Lung (tissue), 12 donors: ENCODE measurements around the gene DYNC1I2. TPM values are rescaled to one million over a fixed set of nuclear protein-coding genes. Genes with fewer than 3 reads are reported as not detected.

Source experiments
- ATAC-seq: fragments of 200-7000 bp; cut with Tn5 transposase; one replicate; pipeline ENCODE4 v1.9.1; 2020; ENCODE audit warnings: moderate number of reproducible peaks; ENCODE audit not compliant: insufficient read depth, low FRiP score
- DNase-seq, 3 donors: peaks; one replicate each; pipeline ENCODE4 v3.0.0-alpha.2; 2013 to 2017
- H3K27ac ChIP-seq, 2 donors: one replicate each; pipeline ENCODE4 v1.5.1; 2013; ENCODE audit warnings: mild to moderate bottlenecking in 2 of 2, moderate library complexity in 2 of 2, control low read depth in 1 of 2, inconsistent platforms in 1 of 2, low read depth in 1 of 2, low read length in 1 of 2
- H3K27me3 ChIP-seq, 3 donors: one replicate each; pipeline ENCODE4 v1.5.1; 2013; ENCODE audit warnings: low read length in 2 of 3; ENCODE audit not compliant: control insufficient read depth in 3 of 3, insufficient read depth in 3 of 3
- H3K36me3 ChIP-seq, 4 donors: one replicate each; pipeline ENCODE4 v1.5.1; 2013; ENCODE audit warnings: low read length in 4 of 4, mild to moderate bottlenecking in 1 of 4, moderate library complexity in 1 of 4; ENCODE audit not compliant: control insufficient read depth in 4 of 4, insufficient read depth in 4 of 4
- H3K4me1 ChIP-seq, 5 donors: one replicate each; pipeline ENCODE4 v1.5.1; 2013; ENCODE audit warnings: low read length in 5 of 5, mild to moderate bottlenecking in 2 of 5, moderate library complexity in 1 of 5; ENCODE audit not compliant: control insufficient read depth in 5 of 5, insufficient read depth in 5 of 5
- H3K4me3 ChIP-seq: one replicate; pipeline ENCODE4 v1.5.1; 2013; ENCODE audit warnings: mild to moderate bottlenecking, control low read depth, moderate library complexity
- H3K9ac ChIP-seq, 2 donors: one replicate each; pipeline ENCODE4 v1.5.1; 2013; ENCODE audit warnings: low read length in 2 of 2, control low read depth in 1 of 2; ENCODE audit not compliant: insufficient read depth in 1 of 2
- H3K9me3 ChIP-seq, 4 donors: one replicate each; pipeline ENCODE4 v1.5.1; 2013; ENCODE audit warnings: low read length in 3 of 4, mild to moderate bottlenecking in 1 of 4, moderate library complexity in 1 of 4; ENCODE audit not compliant: control insufficient read depth in 4 of 4, insufficient read depth in 3 of 4
- WGBS, 2 donors: extraction: QIAGEN DNeasy Blood & Tissue Kit; methylation state at CpG; one replicate each; pipeline ENCODE4 v1.1.7; 2013; 5-methylcytosine and 5-hydroxymethylcytosine counted together
- polyA plus RNA-seq, 2 donors: library from polyadenylated mRNA; stranded (reverse); fragments of 200-250 nt; gene quantifications; one replicate each; pipeline ENCODE4 v1.2.1, GENCODE V29; 2013
- total RNA-seq, 2 donors: library from RNA; depleted of rRNA in 1 of 2; stranded (reverse); fragments of >200 nt in 1 of 2; gene quantifications; one replicate each; pipeline ENCODE4 v1.2.1, GENCODE V29; 2014 to 2021
- TF ChIP-seq, protein P1 (sequence below): IDR thresholded peaks from 2 replicates; pipeline ENCODE4 v1.5.1; 2012; ENCODE audit warnings: mild to moderate bottlenecking; ENCODE audit errors: control extremely low read depth, extremely low read depth
- donor health status: control.
- donor health status: control.
- donor health status: Bipolar disorder and iron deficiency.
- donor health status: healthy.
- donor health status: DM: yes; HTN: yes; CAD: no.

DYNC1I2 gene
- total and polyA plus RNA-seq, 4 donors, result 47.1 to 190 (median 72.2) TPM

DNA sequence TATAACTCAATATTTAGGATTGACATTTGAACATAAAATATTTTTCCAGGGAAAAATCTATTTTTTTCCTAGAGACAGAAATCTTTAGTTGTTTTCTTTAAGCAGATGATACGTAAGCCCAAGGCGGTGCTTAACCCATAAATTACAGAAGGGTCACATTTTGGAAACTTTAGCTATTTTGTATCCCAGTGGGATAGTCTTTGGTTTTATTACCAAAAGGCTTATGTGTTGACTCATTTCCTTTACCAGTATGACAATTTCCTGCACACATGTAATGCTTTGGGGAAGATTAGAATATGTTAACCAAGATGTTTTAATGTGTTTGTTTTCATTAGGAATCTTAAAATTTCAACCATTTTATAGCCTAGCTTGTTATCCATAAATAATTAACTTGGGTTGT is 24.8 kb downstream of the DYNC1I2 start:
- H3K4me3 ChIP-seq, result no peak overlapping the region
- no peak overlapping the region for H3K27ac ChIP-seq
- no peaks in the 10 kb centered on the region for H3K27me3 ChIP-seq
- no peaks in the 10 kb centered on the region for H3K9me3 ChIP-seq
- TF ChIP-seq, protein P1, sequence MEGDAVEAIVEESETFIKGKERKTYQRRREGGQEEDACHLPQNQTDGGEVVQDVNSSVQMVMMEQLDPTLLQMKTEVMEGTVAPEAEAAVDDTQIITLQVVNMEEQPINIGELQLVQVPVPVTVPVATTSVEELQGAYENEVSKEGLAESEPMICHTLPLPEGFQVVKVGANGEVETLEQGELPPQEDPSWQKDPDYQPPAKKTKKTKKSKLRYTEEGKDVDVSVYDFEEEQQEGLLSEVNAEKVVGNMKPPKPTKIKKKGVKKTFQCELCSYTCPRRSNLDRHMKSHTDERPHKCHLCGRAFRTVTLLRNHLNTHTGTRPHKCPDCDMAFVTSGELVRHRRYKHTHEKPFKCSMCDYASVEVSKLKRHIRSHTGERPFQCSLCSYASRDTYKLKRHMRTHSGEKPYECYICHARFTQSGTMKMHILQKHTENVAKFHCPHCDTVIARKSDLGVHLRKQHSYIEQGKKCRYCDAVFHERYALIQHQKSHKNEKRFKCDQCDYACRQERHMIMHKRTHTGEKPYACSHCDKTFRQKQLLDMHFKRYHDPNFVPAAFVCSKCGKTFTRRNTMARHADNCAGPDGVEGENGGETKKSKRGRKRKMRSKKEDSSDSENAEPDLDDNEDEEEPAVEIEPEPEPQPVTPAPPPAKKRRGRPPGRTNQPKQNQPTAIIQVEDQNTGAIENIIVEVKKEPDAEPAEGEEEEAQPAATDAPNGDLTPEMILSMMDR, result no peak
- DNase-seq, result no peak
- H3K36me3 ChIP-seq, result peaks cover 3 to 9% (median 5%) of the 10 kb centered on the region in 4 donors
- no peak for ATAC-seq
- H3K4me1 ChIP-seq, result no peaks in the 10 kb centered on the region
- 71 to 77% methylated on average over 2 of the region's 2 CpGs for WGBS, 2 donors
- H3K9ac ChIP-seq, result no peak overlapping the region

- no peak overlapping the region for H3K27ac ChIP-seq
- no peaks in the 10 kb centered on the region for H3K4me1 ChIP-seq
- no peaks in the 10 kb centered on the region for H3K9me3 ChIP-seq
- no peak for ATAC-seq
- peaks cover 2 to 22% (median 9%) of the 10 kb centered on the region in 4 donors for H3K36me3 ChIP-seq
- TF ChIP-seq, protein P1, result no peak
- H3K9ac ChIP-seq, result no peak overlapping the region
- no peak overlapping the region for H3K4me3 ChIP-seq
- no peaks in the 10 kb centered on the region for H3K27me3 ChIP-seq
- no peak for DNase-seq
- WGBS, 2 donors, result 91 to 94% methylated on average over 4 of the region's 4 CpGs
Observed at GRCh38 chr2:171718720-171719119, 31.5 kb downstream of the DYNC1I2 start.

DNA sequence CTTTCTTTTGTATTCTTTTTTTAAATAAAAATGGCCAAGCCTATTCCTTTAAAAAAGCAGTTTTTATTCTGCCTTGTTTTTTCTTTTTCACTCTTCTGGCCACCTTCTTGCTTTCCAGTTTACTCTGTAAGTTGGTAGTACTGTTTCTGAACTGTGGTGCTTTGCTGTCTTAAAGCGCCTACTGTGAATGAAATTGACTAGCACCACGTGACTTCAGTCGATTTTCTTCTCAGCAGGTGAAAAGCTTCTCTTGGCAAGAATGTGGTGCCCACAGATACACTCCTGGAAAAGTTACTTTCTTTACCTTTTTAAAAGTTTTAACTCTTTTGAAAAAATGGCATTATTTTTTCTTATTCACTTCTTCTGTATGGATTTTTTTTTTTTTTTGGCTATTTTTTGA is 32.4 kb downstream of the DYNC1I2 start:
- Histone ChIP-seq H3K4me3 (no peak overlapping the region), H3K27me3 (no peaks in the 10 kb centered on the region), H3K27ac (no peak overlapping the region), H3K9me3 (no peaks in the 10 kb centered on the region), H3K4me1 (no peaks in the 10 kb centered on the region), H3K9ac (no peak overlapping the region), H3K36me3 (peaks cover 2 to 22% (median 13%) of the 10 kb centered on the region in 4 donors)
- TF ChIP-seq, protein P1, result no peak
- WGBS, 2 donors, result 95 to 96% methylated on average over 3 of the region's 3 CpGs
- no peak for ATAC-seq
- no peak for DNase-seq
